OCI-LY7 (cell line): ENCODE measurements around the gene CD300H. TPM values are rescaled to one million over a fixed set of nuclear protein-coding genes. Genes with fewer than 3 reads are reported as not detected.

Experiments used
- Bru-seq: library from RNA; stranded (reverse); fragments of 400-500 nt; gene quantifications from one replicate; lab custom pipeline; 2021; lab: Mats Ljungman, UMichigan
- BruChase-seq, 2 experiments: library from RNA; stranded (reverse); fragments of 400-500 nt; gene quantifications; one replicate each; lab custom pipeline; 2021; lab: Mats Ljungman, UMichigan
- BruUV-seq: library from RNA; stranded (reverse); fragments of 400-500 nt; replicated peaks from 2 replicates; lab custom pipeline; 2021; lab: Mats Ljungman, UMichigan
- CTCF ChIA-PET: fragments of 300-600 bp; sonication (Branson Sonifier 250); formaldehyde crosslinking; loops from one replicate; lab custom pipeline; 2022; ENCODE audit warnings: antibody characterized with exemption; ENCODE audit not compliant: unreplicated experiment; lab: Charles Lee
- POLR2A ChIA-PET: fragments of 300-600 bp; sonication (Branson Sonifier 250); formaldehyde crosslinking; loops from one replicate; lab custom pipeline; 2022; ENCODE audit warnings: antibody characterized with exemption; lab: Charles Lee
- DNase-seq: peaks from one replicate; pipeline ENCODE4 v3.0.0-alpha.2; 2015; ENCODE audit warnings: low spot score
- H2AFZ ChIP-seq: fragments of 200-600 bp; sonication (generic), shearing (Covaris generic); 2 replicates; pipeline ENCODE4 v1.6.1; 2014; ENCODE audit warnings: mild to moderate bottlenecking, antibody characterized with exemption, low read length, moderate library complexity
- H3K27ac ChIP-seq: fragments of 200-600 bp; sonication (generic); 2 replicates; pipeline ENCODE4 v1.5.1; 2014; ENCODE audit warnings: mixed run types, low read depth, mild to moderate bottlenecking, moderate library complexity, low read length, inconsistent platforms; ENCODE audit not compliant: poor library complexity, severe bottlenecking
- H3K36me3 ChIP-seq: fragments of 200-600 bp; sonication (generic); 2 replicates; pipeline ENCODE4 v1.6.1; 2014; ENCODE audit warnings: mild to moderate bottlenecking, antibody characterized with exemption, low read length, moderate library complexity, mixed read lengths; ENCODE audit not compliant: insufficient read depth
- H3K4me1 ChIP-seq: fragments of 200-600 bp; sonication (generic); 2 replicates; pipeline ENCODE4 v1.5.1; 2014; ENCODE audit warnings: mild to moderate bottlenecking, low read length; ENCODE audit not compliant: insufficient read depth, poor library complexity, severe bottlenecking
- H3K4me2 ChIP-seq: fragments of 200-600 bp; sonication (generic); 2 replicates; pipeline ENCODE4 v1.6.1; 2014; ENCODE audit warnings: mild to moderate bottlenecking, low read length
- H3K4me3 ChIP-seq: fragments of 200-600 bp; sonication (generic); 2 replicates; pipeline ENCODE4 v1.5.1; 2014; ENCODE audit warnings: mild to moderate bottlenecking, low read depth, low read length; ENCODE audit not compliant: poor library complexity, severe bottlenecking
- H3K79me2 ChIP-seq: fragments of 200-600 bp; sonication (generic); 2 replicates; pipeline ENCODE4 v1.6.1; 2016; ENCODE audit warnings: low read depth, mild to moderate bottlenecking, low read length, moderate library complexity, mixed read lengths; ENCODE audit not compliant: insufficient read depth
- H3K9me2 ChIP-seq: fragments of 200-600 bp; sonication (generic); 2 replicates; pipeline ENCODE4 v1.6.1; 2016; ENCODE audit warnings: mild to moderate bottlenecking, low read length, mixed read lengths; ENCODE audit not compliant: insufficient read depth
- H3K9me3 ChIP-seq: fragments of 200-600 bp; sonication (generic); 2 replicates; pipeline ENCODE4 v1.6.1; 2014; ENCODE audit warnings: mild to moderate bottlenecking, mixed run types, low read length, mixed read lengths
- H4K20me1 ChIP-seq: fragments of 200-600 bp; sonication (generic); 2 replicates; pipeline ENCODE4 v1.6.1; 2014; ENCODE audit warnings: mild to moderate bottlenecking, antibody characterized with exemption, low read length, moderate library complexity, mixed read lengths; ENCODE audit not compliant: insufficient read depth
- EZH2phosphoT487 ChIP-seq: fragments of 200-600 bp; sonication (generic); IDR thresholded peaks from 2 replicates; pipeline ENCODE4 v1.6.1; 2018; ENCODE audit warnings: low read depth, borderline replicate concordance, mild to moderate bottlenecking, mixed run types, antibody characterized with exemption, low read length, moderate library complexity, mixed read lengths
- intact Hi-C: fragments of 100-400 bp; cut with micrococcal nuclease; formaldehyde crosslinking; loops from one replicate; pipeline ENCODE4 v1.10.0; 2022; ENCODE audit not compliant: unreplicated experiment
- long read RNA-seq: library from polyadenylated mRNA; stranded (forward); transcript quantifications from one replicate; pipeline ENCODE4 v2.0.0, GENCODE V29; 2022
- total RNA-seq, 2 experiments: library from RNA; depleted of rRNA in 1 of 2; stranded (reverse); fragments of >200 nt in 1 of 2; shearing (Covaris generic) in 1 of 2; gene quantifications; 2 replicates each; pipeline ENCODE4 v1.2.3, GENCODE V29; 2014 to 2022
- TF ChIP-seq, protein P1 (sequence below): fragments of 200-600 bp; sonication (generic); conservative IDR thresholded peaks from 2 replicates; pipeline ENCODE4 v1.5.1; 2014; ENCODE audit warnings: mild to moderate bottlenecking, antibody characterized with exemption, low read length, moderate library complexity, mixed read lengths

Gene CD300H
- total RNA-seq (2014; rRNA removed; shearing (Covaris generic)), result not detected in 2 replicates
- not detected in 2 replicates for total RNA-seq (2022)
- Bru-seq, nascent RNA, result not detected
- not detected for BruChase-seq, experiment 1, labeled RNA remaining after a 6-hour chase
- not detected for BruChase-seq, experiment 2, labeled RNA remaining after a 2-hour chase
- long read RNA-seq, result 0 reads

DNA sequence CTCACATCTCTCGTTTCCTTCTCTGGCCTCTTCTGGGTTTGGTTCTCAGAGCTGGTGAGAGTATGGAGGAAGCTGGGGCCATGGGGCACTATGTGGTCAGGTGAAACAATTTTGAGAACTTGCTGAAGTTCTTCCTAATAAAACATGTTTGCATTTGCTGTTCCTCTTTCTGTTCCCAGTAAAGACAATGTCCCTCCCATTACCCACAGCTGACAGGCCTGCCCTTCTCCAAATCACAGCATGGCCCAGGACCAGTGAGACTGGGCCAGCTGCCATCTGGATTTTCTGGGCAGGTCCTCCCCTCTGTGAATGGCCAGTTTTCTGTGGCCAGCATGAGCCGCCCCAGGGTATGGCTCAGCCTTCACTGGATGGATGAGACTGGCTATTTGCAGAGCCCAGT, at the start of gene CD300H:
TSS of gene CD300H (minus strand) at position 113 of the 400 bp plus-strand sequence.
- Histone ChIP-seq H3K4me2 (no peak within 1 kb of the TSS), H3K27ac (no peak within 1 kb of the TSS), H3K79me2 (no peaks in the 10 kb centered on the region), H3K9me3 (no peaks in the 10 kb centered on the region), H3K9me2 (no peaks in the 10 kb centered on the region), H4K20me1 (no peaks in the 10 kb centered on the region), H3K36me3 (no peaks in the 10 kb centered on the region), H3K4me3 (no peak within 1 kb of the TSS), H2AFZ (no peak within 1 kb of the TSS), H3K4me1 (no peaks in the 10 kb centered on the region)
- POLR2A ChIA-PET, result no interaction called here
- intact Hi-C loops, result no loop called here
- CTCF ChIA-PET, result interaction anchor here (0.9 kb wide), 1 partner anchor 22 kb away, joined by 3 read pairs; no protein-coding TSS in a partner anchor
- TF ChIP-seq, protein P1, sequence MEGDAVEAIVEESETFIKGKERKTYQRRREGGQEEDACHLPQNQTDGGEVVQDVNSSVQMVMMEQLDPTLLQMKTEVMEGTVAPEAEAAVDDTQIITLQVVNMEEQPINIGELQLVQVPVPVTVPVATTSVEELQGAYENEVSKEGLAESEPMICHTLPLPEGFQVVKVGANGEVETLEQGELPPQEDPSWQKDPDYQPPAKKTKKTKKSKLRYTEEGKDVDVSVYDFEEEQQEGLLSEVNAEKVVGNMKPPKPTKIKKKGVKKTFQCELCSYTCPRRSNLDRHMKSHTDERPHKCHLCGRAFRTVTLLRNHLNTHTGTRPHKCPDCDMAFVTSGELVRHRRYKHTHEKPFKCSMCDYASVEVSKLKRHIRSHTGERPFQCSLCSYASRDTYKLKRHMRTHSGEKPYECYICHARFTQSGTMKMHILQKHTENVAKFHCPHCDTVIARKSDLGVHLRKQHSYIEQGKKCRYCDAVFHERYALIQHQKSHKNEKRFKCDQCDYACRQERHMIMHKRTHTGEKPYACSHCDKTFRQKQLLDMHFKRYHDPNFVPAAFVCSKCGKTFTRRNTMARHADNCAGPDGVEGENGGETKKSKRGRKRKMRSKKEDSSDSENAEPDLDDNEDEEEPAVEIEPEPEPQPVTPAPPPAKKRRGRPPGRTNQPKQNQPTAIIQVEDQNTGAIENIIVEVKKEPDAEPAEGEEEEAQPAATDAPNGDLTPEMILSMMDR, result no peak
- TF ChIP-seq EZH2phosphoT487, result no peak
- DNase-seq, result no peak
- no TSS peak for BruUV-seq

DNA sequence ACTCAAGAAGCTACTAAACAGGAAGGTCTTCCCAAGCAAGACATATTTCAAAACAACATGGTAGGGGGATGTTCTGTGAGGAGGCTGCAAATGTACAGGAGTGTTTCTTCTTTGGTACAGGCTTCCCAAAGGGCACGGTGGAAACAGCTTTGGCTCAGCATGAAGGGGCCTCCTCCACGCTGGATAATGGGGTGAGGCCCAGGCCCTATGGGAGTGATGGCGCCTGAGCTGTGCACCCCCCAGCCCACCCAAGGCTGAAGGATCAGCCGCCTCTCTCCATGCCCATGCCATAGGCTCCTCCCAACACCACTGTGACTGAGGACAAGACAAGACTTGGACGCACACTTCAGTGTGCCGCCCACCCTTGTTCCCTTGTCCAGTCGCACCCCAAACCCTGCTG, 49.4 kb upstream of the CD300H start:
- Histone ChIP-seq H3K4me2 (no peak overlapping the region), H3K9me2 (no peaks in the 10 kb centered on the region), H3K36me3 (no peaks in the 10 kb centered on the region), H3K4me1 (no peaks in the 10 kb centered on the region), H2AFZ (no peak overlapping the region), H3K79me2 (no peaks in the 10 kb centered on the region), H3K9me3 (no peaks in the 10 kb centered on the region), H4K20me1 (no peaks in the 10 kb centered on the region), H3K4me3 (no peak overlapping the region), H3K27ac (no peak overlapping the region)
- DNase-seq, result no peak
- ChIA-PET POLR2A (interaction anchor here (1.1 kb wide), 1 partner anchor 12 kb away, joined by 3 read pairs; no protein-coding TSS in a partner anchor), CTCF (interaction anchor here (0.5 kb wide), 1 partner anchor 35 kb away, joined by 3 read pairs; no protein-coding TSS in a partner anchor)
- no TSS peak for BruUV-seq
- TF ChIP-seq, protein P1, result no peak
- no peak for TF ChIP-seq EZH2phosphoT487
- intact Hi-C loops, result no loop called here

DNA sequence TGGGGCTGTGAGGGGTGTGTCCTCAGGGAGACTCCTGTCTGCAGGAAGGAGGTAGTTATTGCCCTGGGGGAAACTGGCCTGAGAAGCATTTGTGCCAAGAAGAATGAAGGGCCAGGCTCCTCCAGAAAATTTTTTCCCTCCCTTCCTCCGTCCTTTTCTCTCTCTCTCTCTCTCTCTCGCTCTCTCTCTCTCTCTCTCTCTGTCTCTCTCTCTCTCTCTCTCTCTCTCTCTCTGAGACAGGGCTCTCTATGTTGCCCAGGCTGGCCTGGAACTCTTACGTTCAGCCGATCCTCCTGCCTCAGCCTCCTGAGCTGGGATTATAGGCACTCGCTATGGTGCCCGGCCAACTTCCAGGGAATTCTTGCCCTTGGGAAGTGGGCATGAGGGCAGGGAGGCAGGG, 44.7 kb upstream of the CD300H start:
- Histone ChIP-seq H2AFZ (no peak overlapping the region), H3K9me3 (no peaks in the 10 kb centered on the region), H3K27ac (no peak overlapping the region), H3K4me2 (no peak overlapping the region), H3K9me2 (no peaks in the 10 kb centered on the region), H3K36me3 (no peaks in the 10 kb centered on the region), H3K4me1 (no peaks in the 10 kb centered on the region), H3K4me3 (no peak overlapping the region), H4K20me1 (no peaks in the 10 kb centered on the region), H3K79me2 (no peaks in the 10 kb centered on the region)
- no peak for DNase-seq
- CTCF ChIA-PET, result no interaction called here
- POLR2A ChIA-PET, result interaction anchor here (0.7 kb wide), 1 partner anchor 313 kb away, joined by 3 read pairs; no protein-coding TSS in a partner anchor
- no TSS peak for BruUV-seq
- no peak for TF ChIP-seq EZH2phosphoT487
- TF ChIP-seq, protein P1, result no peak
- intact Hi-C loops, result no loop called here
